Measurements from ENCODE around the gene HSPG2. TPM values are rescaled to one million over a fixed set of nuclear protein-coding genes. Genes with fewer than 3 reads are reported as not detected.

The HSPG2 gene
- total and polyA plus RNA-seq, 2 donors (not counting 1 experiment from before 2014, with no cell fraction given), result 2.0 to 4.5 TPM

DNA sequence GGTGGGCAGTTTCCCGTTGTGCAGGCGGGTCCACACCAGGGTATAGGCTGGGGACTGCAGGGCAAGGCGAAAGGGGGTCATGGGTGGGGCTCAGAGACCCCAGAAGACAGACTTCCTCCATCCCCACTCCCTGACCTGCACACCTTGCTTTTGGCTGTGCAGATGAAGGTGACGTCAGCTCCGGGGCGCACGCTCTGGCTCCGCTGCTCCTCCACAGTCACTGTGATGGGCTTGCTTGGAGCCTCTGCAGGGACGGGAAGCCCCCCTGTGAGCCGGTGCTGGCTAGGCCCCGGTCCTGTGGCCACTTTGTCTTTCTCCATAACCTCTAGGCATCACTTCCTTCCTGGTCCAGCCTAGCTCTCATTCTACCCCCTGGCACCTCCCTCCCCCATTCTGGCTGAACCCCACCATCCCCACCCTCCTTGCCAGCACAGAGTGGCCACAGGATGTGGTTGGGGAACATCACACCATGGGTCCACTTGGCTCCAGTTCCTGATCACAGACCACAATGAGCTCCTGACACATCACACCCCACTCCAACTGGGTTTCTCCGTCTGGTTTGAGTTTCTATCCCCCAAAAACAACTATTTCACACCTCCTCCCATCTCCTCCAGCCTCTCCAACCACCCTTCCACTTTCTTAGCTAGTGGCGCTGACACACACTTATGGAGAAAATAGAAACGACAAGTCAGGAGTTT is 79.8 kb downstream of the HSPG2 start:
- H2AFZ ChIP-seq (ENCODE audit: insufficient read depth, low read depth, low read length, poor library complexity, severe bottlenecking), result no peak overlapping the region
- Mint-ChIP-seq H3K9me3 (ENCODE audit: insufficient read depth) (no peaks in the 10 kb centered on the region), H3K4me3 (no peak overlapping the region), H3K4me1 (peaks cover 7% of the 10 kb centered on the region), H3K27me3 (no peaks in the 10 kb centered on the region), H3K27ac (no peak overlapping the region)
- no peaks in the 10 kb centered on the region for H3K27me3 ChIP-seq (replicated peaks in 1 of 4; ENCODE audit: control extremely low read depth in 1 of 4, control insufficient read depth in 3 of 4, insufficient read depth in 4 of 4, low read length in 3 of 4)
- CTCF ChIA-PET, result no interaction called here
- DNase-seq (no peak), ATAC-seq (ENCODE audit: low read depth) (no peak)
- H3K27ac ChIP-seq (ENCODE audit: low read length in 2 of 2), result no peak overlapping the region
- H3K9me3 ChIP-seq (ENCODE audit: control extremely low read depth in 1 of 3, control insufficient read depth in 2 of 3, insufficient read depth in 1 of 3, low read length in 2 of 3), result peaks cover 0 to 15% (median 4%) of the 10 kb centered on the region in 3 donors
- H3K4me2 ChIP-seq (replicated peaks; ENCODE audit: low read depth, low read length, poor library complexity, severe bottlenecking), result no peak overlapping the region
- intact Hi-C loops (cut with micrococcal nuclease), result no loop called here
- H3K9ac ChIP-seq (ENCODE audit: low read length), result no peak overlapping the region
- H3K4me1 ChIP-seq (ENCODE audit: control insufficient read depth in 2 of 2, insufficient read depth in 2 of 2, low read length in 2 of 2), result peaks cover 3 to 9% of the 10 kb centered on the region in 2 donors
- no peak overlapping the region for H3K4me3 ChIP-seq (ENCODE audit: control extremely low read depth in 1 of 5, extremely low read depth in 1 of 5, insufficient read depth in 1 of 5, low read depth in 2 of 5, low read length in 4 of 5)
- H3K36me3 ChIP-seq (replicated peaks in 1 of 2; ENCODE audit: control extremely low read depth in 1 of 2, control insufficient read depth in 1 of 2, extremely low read depth in 1 of 2, insufficient read depth in 2 of 2, low read length in 1 of 2), result no peaks in the 10 kb centered on the region
- WGBS (ENCODE audit: insufficient coverage), result 81% methylated on average over 11 of the region's 14 CpGs
- TF ChIP-seq, protein P1, sequence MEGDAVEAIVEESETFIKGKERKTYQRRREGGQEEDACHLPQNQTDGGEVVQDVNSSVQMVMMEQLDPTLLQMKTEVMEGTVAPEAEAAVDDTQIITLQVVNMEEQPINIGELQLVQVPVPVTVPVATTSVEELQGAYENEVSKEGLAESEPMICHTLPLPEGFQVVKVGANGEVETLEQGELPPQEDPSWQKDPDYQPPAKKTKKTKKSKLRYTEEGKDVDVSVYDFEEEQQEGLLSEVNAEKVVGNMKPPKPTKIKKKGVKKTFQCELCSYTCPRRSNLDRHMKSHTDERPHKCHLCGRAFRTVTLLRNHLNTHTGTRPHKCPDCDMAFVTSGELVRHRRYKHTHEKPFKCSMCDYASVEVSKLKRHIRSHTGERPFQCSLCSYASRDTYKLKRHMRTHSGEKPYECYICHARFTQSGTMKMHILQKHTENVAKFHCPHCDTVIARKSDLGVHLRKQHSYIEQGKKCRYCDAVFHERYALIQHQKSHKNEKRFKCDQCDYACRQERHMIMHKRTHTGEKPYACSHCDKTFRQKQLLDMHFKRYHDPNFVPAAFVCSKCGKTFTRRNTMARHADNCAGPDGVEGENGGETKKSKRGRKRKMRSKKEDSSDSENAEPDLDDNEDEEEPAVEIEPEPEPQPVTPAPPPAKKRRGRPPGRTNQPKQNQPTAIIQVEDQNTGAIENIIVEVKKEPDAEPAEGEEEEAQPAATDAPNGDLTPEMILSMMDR (IDR thresholded peaks at IDR 0.05), result no peak
- no peak for TF ChIP-seq EZH2 (IDR thresholded peaks at IDR 0.05; ENCODE audit: borderline replicate concordance, insufficient read depth, low read depth, low read length, poor library complexity, severe bottlenecking)
- no peaks in the 10 kb centered on the region for H3K79me2 ChIP-seq (ENCODE audit: control insufficient read depth, insufficient read depth, low read length)
- POLR2A ChIA-PET, result no interaction called here
- H4K20me1 ChIP-seq (ENCODE audit: control insufficient read depth, insufficient read depth, low read length, poor library complexity, severe bottlenecking), result no peaks in the 10 kb centered on the region

DNA sequence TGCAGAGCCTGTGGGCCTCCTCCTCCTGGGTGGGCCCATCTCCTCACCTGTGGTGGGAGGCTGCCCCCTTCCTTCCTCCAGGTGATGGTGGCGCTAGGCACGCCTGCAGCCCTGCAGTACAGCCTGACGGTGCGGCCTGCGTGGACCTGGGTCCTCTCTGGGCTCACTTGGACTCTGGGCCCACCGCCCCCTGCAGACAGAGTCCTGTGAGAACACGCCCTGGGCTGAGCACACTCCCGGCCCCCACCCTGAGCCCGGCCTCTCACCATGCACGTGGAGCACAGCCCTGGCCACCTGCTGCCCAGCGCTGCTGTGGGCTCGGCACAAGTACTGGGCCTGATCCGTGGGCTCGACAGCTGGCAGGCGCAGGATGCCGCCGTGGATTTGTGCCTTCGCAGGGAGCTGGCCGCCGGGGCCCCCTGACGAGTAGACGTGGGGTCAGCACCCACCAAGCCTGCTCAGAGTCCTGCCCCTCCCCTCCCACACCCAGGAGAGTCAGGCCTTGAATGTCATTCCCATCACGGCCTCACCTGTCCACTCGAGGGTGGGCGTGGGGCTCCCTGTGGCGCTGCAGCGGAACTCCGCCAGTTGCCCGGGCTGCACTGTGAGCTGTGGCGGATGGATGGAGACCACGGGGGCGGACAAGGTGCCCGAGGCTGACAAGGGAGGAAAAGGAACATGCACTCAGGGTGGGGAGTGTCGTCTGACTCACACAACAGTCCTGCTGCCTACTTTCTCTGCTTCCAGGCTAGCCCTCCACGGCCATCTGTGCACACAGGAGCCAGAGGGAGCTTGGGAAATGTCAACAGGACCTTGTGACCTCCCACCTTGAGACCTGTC is 81.6 kb downstream of the HSPG2 start:
- no peak overlapping the region for H3K4me2 ChIP-seq (replicated peaks; ENCODE audit: low read depth, low read length, poor library complexity, severe bottlenecking)
- no peaks in the 10 kb centered on the region for H3K27me3 ChIP-seq (replicated peaks in 1 of 4; ENCODE audit: control extremely low read depth in 1 of 4, control insufficient read depth in 3 of 4, insufficient read depth in 4 of 4, low read length in 3 of 4)
- no peak overlapping the region for H3K4me3 Mint-ChIP-seq
- no peak for DNase-seq
- no peak overlapping the region for H3K4me3 ChIP-seq (ENCODE audit: control extremely low read depth in 1 of 5, extremely low read depth in 1 of 5, insufficient read depth in 1 of 5, low read depth in 2 of 5, low read length in 4 of 5)
- no peaks in the 10 kb centered on the region for H4K20me1 ChIP-seq (ENCODE audit: control insufficient read depth, insufficient read depth, low read length, poor library complexity, severe bottlenecking)
- H3K9ac ChIP-seq (ENCODE audit: low read length), result no peak overlapping the region
- ChIA-PET POLR2A (no interaction called here), CTCF (no interaction called here)
- TF ChIP-seq, protein P1 (IDR thresholded peaks at IDR 0.05), result no peak
- TF ChIP-seq EZH2 (IDR thresholded peaks at IDR 0.05; ENCODE audit: borderline replicate concordance, insufficient read depth, low read depth, low read length, poor library complexity, severe bottlenecking), result no peak
- peaks cover 6 to 15% of the 10 kb centered on the region in 2 donors for H3K4me1 ChIP-seq (ENCODE audit: control insufficient read depth in 2 of 2, insufficient read depth in 2 of 2, low read length in 2 of 2)
- no peak overlapping the region for H3K27ac Mint-ChIP-seq
- no peaks in the 10 kb centered on the region for H3K79me2 ChIP-seq (ENCODE audit: control insufficient read depth, insufficient read depth, low read length)
- 91% methylated on average over 33 of the region's 35 CpGs for WGBS (ENCODE audit: insufficient coverage)
- ATAC-seq (ENCODE audit: low read depth), result no peak
- H3K36me3 ChIP-seq (replicated peaks in 1 of 2; ENCODE audit: control extremely low read depth in 1 of 2, control insufficient read depth in 1 of 2, extremely low read depth in 1 of 2, insufficient read depth in 2 of 2, low read length in 1 of 2), result no peaks in the 10 kb centered on the region
- peaks cover 13% of the 10 kb centered on the region for H3K4me1 Mint-ChIP-seq
- no peaks in the 10 kb centered on the region for H3K9me3 Mint-ChIP-seq (ENCODE audit: insufficient read depth)
- peaks cover 0 to 4% (median 0%) of the 10 kb centered on the region in 3 donors for H3K9me3 ChIP-seq (ENCODE audit: control extremely low read depth in 1 of 3, control insufficient read depth in 2 of 3, insufficient read depth in 1 of 3, low read length in 2 of 3)
- no peak overlapping the region for H3K27ac ChIP-seq (ENCODE audit: low read length in 2 of 2)
- no peaks in the 10 kb centered on the region for H3K27me3 Mint-ChIP-seq
- H2AFZ ChIP-seq (ENCODE audit: insufficient read depth, low read depth, low read length, poor library complexity, severe bottlenecking), result no peak overlapping the region
- intact Hi-C loops (cut with micrococcal nuclease), result no loop called here

All from B cell (primary cell).